Hematopoietic multipotent progenitor cell treated with erythropoietin and hydrocortisone succinate and interleukin-3 and kit ligand, for 17 days (in vitro differentiated cells): ENCODE measurements around the gene DNAAF1.

Source experiments
- DNase-seq: peaks from one replicate; pipeline ENCODE4 v3.0.0-alpha.2; 2015; ENCODE audit warnings: low spot score

Gene DNAAF1

GRCh38 chr16:84124257-84125073 lies 20.6 kb upstream of the DNAAF1 start:
- no peak for DNase-seq

DNA sequence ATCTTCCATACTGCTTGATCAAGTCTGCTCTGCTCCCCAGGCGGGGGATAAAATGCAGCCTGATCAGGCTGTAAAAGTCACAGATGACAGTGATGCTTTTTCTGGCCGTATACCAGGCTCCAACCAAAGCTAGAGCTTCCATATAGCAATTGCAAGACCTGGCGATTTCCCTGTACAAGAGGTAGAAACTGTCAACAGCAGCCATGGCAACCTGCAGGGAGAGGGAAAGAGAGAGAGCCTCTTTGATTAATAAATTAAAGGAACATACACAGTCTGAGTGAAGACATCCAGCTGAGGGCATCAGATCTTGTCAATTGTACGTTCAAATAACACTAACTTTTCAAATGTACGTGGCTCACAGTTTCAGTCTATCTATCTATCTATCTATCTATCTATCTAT lies 14.0 kb upstream of the DNAAF1 start:
- no peak for DNase-seq

DNA sequence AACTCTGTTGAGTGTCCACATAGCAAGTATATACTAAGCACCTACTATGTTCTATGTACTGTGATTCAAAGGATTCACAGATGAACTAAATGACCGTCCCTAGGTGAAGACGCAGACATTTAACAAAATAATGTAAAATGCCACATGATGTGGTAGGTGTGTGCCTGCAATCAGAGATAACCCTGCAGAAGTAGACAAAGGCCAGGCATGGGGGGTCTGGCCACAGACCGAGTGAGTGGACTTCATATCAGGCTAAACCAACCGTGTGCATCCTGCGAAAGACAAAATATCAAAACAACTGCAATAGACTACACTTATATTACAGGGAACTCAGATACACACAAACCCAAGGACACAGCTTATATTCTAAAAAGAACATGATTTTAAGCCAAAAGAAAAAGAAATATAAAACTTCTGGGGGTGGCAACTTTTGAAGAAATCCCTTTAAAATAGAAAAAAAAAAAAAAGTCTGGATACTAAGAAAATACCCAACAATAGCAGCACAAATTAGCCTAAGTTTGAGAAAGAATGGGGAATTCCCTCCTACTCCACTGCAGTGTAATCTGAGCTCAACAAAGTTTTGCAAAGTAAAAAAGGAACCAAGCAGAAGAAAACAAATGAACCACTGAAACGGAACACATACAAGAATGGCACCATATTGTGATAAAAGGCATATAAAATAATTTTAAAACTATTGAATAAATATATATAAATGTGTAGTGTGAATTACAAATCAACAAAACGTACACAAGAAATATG lies 12.4 kb upstream of the DNAAF1 start:
- no peak for DNase-seq

GRCh38 chr16:84136331-84137125 lies 8.6 kb upstream of the DNAAF1 start:
- DNase-seq: no peak

GRCh38 chr16:84137287-84137686 lies 7.8 kb upstream of the DNAAF1 start:
- DNase-seq: no peak

DNA sequence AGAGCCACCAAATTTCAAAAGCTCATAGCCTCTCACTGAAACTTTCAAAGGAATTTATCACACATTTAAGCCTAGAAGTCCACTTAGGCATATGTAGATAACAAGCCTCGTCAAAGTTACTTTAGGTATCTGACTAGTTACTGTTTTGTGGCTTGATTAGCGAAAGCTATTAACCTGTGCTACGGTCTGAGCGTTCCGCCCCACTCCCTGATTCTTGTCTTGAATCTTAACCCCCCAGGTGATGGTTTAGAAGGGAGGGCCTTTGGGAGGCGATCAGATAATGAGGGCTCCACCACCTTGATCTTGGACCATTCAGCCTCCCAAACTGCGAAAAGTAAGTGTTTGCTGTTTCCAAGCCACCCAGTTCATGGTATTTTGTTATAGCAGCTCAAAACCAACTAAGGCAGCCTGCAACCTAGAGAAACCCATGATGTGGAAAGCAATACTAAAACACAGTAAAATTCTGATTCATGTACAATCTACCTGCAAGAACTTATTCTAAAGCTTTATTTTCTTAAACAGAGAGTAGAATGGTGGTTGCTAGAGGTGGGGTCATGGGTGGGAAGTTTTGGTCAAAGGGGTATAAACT lies 7.2 kb upstream of the DNAAF1 start:
- DNase-seq: no peak

GRCh38 chr16:84138500-84138823 lies 6.6 kb upstream of the DNAAF1 start:
- no peak for DNase-seq

DNA sequence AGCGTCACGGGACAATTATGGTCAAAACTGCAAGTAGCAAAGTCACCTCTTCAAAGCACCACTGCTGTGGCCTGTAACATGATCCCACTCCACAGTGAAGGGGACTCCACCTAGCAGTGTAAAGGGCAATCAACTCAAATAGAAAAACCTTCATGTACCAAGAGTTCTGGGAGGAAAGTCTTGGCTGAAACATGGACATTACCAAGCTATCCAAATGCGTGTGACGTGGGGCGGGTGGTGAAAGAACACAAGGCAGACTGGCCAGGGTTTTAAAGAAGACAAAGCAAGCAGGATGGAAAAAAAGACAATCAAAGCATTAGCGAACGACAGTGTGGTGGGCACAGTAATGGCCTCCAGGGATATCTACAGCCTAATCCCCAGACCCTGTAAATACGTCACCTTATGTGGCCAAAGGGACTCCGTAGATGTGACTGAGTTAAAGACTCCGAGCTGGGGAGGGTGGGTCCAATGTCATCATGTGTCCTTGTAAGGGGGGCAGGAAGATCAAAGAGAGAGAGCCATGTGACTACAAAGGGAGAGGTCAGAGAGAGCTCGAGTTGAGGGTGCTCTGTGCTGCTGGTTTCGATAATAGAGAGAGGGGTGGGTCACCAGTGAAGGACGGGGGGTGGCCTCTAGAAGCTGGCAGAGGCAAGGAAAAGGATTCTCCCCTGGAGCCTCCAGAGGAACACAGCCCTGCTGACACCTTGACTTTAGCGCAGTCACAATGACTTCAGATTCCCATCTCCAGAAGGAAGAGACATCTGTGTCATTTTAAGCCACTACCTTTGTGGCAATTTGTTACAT lies 6.1 kb upstream of the DNAAF1 start:
- no peak for DNase-seq

DNA sequence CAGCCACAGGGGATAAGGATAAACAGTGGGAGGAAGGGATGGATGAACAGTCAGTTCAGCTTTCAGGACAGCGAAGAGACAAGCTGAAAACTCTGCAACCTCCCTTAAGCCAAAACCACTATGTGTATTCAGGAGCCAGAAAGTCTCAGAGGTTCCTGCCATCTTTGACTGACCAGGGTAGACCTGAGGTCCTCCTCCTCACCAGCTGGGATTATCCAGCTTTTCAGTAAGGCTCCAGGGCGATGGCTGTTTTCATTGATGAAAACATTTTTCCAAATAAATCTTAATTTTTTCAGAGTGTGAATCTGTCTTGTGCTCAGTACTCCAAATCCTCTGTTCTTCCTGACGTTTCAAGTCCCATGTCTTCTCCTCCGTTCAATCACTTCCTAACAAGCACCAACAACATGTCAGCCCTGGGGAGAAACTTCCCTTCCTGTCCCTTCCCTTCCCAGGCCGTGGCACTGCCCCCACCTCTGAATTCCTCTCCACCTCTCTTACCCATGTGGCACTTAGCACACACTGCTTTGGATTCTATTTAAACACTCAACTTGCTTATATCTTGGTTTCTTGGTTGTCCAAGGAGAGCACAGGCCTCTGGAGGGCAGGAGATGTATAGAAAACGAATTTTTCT lies 5.4 kb upstream of the DNAAF1 start:
- DNase-seq: no peak

GRCh38 chr16:84141143-84141670 lies 3.9 kb upstream of the DNAAF1 start:
- no peak for DNase-seq

DNA sequence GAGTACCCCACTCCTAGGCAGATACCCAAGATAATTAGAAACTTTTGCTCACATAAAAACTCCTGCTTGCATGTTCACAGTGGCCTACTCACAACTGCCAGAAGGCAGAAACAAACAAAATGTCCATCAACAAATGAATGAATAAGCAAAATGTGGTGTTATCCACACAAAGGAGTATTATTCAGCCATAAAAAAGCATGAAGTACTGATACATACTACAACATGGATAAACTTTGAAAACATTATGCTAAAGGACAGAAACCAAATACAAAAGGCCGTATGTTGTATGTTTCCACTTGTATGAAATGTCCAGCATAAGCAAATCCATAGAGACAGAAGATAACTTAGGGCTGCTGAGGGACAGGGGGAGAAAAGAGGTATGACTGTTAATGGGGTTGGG lies 2.0 kb upstream of the DNAAF1 start:
- no peak for DNase-seq

DNA sequence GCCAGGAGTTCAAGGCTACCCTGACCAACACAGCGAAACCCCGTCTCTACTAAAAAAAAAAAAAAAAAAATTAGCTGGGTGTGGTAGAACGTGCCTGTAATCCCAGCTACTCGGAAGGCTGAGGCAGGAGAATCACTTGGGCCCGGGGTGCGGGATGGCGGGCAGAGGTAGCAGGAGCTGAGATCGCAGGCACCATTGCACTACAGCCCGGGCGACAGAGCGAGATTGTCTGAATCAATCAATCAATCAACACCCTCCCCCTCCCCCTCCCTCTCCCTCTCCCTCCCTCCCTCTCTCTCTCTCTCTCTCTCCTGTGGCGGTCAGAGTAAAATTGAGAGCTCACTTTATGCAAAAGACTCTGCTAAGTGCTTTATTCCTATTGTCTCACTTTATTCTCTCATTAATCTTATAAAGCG lies 1.3 kb upstream of the DNAAF1 start:
- no peak for DNase-seq

DNA sequence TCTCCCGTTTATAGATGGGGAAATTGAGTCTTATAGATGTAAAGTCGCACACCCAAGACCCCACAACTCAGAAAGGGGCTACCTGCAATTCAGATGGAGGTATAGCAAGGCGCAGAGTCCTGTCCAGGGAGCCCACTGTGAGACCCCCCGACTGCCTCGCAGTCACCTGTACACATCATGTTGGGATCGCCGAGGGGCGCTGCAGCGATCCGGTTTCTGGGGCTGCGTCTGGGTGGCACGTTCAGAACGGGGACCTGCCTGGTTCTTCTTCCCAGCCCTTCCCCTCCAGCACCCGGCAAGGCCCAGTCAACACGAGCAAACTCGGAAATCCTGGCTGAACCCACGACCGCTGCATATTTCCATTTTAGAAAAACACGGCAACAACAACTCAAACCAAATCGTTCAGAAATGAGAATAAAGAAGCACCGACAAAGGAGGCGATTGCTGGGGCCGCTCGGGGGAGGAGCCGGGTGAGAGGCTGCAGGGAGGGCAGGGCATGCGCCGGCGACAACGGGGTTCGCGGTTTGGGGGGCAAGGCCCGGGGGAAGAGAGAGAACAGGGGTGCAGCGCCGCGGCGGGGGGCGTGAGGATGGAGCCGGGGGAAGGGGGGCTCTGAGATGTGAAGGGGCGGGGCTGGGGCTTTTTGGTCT lies 774 bp upstream of the DNAAF1 start:
- peak; percentile 8 for DNase-seq

DNA sequence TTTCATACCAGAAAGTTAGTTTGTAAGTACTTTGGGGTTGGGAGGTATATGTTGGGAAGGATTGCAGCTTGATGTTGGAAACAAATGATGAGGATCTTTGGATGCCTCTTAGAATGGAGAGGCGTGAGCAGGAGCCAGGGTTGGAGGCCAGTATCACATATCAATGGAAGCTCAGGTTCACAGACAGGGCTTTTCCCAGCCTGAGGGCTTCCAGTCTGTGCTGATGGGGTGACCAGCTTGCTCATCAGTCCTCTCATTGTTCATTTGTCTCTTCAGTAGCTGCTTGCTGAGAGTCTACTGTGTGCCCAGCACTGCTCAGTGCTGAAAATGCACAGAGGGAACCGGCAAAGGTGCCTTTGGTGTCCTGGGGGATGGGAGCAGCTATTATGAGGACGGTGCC lies 5.8 kb downstream of the DNAAF1 start:
- no peak for DNase-seq

- no peak for DNase-seq
These were observed 8.6 kb downstream of the DNAAF1 start for GRCh38 chr16:84153660-84154214.

DNA sequence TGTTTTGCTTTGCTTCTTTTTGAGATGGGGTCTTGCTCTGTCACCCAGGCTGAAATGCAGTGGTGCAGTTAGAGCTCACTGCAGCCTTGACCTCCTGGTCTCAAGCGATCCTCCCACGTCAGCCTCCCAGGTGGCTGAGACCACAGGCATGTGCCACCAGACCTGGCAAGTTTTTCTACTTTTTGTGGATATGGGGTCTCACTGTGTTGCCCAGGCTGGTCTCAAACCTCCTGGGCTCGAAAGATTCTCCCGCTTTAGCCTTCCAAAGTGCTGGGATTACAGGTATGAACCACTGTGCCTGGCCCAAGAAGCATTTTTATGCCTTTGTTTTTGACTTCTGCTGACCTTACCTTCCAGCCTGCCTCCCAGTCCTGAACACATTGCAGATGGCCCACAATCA lies 10.1 kb downstream of the DNAAF1 start:
- DNase-seq: no peak

DNA sequence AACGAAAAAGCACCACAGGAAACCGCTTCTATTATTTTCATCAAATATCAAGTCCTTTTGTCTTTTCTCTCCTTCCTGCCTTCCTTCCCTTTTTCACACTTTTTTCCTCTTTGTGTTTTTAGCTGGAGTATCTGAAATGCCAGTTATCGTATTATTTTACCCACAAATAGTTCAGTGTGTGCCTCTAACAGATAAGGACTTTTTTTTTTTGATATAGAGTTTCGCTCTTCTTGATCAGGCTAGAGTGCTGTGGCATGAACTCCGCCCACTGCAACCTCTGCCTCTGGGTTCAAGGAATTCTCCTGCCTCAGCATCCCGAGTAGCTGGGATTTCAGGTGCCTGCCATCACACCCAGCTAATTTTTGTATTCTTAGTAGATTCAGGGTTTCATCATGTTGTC lies 10.7 kb downstream of the DNAAF1 start:
- DNase-seq: no peak

GRCh38 chr16:84156342-84156784 lies 11.3 kb downstream of the DNAAF1 start:
- DNase-seq: no peak

DNA sequence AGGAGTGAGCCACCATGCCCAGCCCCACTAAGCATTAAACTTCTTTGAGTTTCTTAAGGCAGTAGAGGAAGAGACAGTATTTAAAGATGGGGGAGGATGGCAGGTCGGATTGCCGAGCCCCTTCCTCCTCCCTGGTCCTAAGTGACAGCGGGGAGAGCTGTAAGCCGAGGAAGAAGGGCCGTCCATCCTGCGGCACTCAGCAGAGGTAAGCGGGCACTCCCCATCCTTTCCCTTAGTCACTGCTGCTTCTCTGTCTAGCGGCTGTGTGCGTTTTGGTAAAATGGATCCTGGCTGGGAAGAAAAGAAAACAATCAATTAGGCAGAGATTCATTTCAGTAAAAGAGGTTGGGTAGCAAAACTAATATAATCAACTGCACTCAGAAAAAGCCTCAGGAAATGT lies 13.9 kb downstream of the DNAAF1 start:
- DNase-seq: no peak

DNA sequence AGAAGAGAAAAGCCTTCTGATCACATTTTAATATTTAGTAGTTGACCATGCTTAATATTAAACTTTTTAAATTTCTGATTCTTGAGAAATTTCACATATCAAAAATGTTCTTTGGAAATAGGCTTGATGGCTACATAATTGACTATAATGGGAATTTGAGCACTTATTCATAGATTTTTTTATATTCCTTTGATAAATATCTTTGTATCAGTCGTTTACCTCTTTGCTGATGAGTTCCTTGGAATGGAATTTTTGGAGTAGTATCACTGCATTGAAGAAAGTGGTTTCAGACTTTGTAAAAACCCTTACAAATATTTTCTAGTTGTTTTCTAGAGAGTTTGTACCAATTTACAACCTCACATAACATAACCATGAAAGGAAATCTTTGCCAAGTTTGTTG lies 14.7 kb downstream of the DNAAF1 start:
- DNase-seq: no peak
